Erythroblast (primary cell): ENCODE data around the gene UBE2I.

ENCODE experiments used
- GATA1 ChIP-seq: IDR thresholded peaks from 2 replicates; pipeline ENCODE4 v1.6.1; 2011; ENCODE audit warnings: low read depth, mild to moderate bottlenecking, control low read depth, low read length, moderate library complexity
- POLR2A ChIP-seq: IDR thresholded peaks from 2 replicates; pipeline ENCODE4 v1.6.1; 2011; ENCODE audit warnings: mild to moderate bottlenecking, low read length

GRCh38 chr16:1290860-1291575 lies 18.4 kb upstream of the UBE2I start:
- TF ChIP-seq POLR2A (no peak), GATA1 (no peak)
